HG03175 (cell line): ENCODE measurements around the gene TFG.

Experiments
- ATAC-seq: cut with Tn5 transposase; IDR thresholded peaks from one replicate; pipeline ENCODE4 v1.9.1; 2021; ENCODE audit warnings: mild to moderate bottlenecking, moderate library complexity; ENCODE audit not compliant: unreplicated experiment

Gene TFG

DNA sequence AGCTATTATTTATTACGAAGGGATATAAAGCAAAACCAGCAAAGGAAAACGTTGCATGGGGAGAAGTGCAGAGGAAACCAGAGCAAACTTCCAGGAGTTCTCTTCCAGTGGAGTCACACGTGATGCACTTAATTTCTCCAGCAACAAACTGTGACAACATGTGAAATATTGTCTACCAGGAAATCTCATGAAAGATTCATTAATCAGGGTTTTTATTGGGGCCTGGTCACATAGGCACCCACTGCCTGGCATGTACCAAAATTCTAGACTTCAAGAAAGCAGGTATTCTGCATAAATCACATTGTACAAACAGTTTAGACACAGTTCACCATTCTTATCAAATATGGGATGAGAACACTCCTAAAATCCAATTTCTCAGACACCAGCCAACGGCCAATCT is 5.4 kb upstream of the TFG start:
- no peak for ATAC-seq

GRCh38 chr3:100706365-100706764 is 2.9 kb upstream of the TFG start:
- no peak for ATAC-seq

DNA sequence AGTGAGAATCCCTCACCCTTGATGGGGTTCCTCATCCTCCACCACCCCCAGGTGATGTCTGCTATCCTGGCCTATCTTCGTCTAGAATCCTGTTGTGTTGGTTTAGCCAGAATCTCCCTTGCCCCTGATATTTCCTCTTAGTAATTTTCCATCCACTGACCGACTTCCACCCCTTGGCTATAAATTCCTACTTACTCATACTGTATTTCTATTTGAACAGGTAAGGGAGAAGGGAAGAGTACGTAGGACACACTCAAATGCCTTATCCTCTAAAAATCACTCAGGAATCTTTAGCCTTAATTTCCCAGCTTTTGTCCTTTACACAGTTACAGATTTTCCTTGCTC is 678 bp upstream of the TFG start:
- no peak for ATAC-seq

- ATAC-seq, result no peak
Observed at GRCh38 chr3:100709842-100710260, 557 bp downstream of the TFG start.

DNA sequence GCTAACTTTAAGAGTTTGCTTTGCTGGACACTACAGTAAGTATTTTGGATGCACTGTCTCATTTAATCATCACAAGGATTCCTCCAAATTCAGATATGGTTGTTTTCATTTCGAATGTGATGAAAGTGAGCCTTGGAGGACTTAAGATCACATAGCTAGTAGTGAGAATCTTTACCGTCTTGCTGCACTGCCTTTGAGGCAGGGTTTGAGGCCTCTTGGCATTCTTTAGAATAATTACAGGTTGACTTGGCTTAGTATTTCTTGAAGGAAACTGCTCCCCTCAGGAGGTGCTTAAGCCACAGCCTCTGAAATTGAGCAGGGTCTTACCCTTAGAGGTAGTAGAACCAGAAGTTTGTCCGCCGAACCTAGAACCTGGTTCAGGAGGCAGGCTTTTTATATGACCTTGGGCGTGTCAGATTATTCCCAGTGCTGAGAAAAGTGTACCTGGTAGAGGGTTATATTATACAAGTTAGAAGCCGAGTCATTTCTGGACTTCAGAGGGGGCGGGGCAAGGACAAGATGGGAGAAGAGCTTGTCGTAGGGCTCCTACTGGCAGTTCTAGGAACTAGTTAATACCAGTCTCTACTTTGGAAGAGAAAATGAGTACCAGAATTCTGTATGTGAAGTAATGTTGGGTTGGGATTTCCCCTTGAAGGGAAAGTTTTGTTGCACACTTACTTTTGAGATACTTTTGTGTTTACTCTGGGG is 1.1 kb downstream of the TFG start:
- peak; percentile 44 for ATAC-seq

DNA sequence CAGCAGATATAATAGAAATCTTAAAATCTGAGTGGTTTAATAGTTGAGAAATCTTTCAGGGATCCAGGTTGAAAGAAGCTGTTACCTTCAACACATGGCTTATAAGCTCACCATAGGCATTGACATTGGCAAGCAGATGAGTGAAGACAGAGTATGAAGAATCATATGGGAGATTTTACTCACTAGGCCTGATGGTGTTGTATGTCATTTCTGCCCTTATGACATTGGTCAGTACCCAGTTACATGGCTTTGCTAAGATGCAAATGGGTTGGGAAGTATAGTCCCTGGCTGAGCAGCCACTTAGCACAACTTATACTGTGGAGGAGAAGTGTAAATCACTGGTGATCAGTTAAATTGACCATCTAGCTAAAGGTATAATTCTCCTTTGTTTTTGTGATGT is 5.9 kb downstream of the TFG start:
- no peak for ATAC-seq

DNA sequence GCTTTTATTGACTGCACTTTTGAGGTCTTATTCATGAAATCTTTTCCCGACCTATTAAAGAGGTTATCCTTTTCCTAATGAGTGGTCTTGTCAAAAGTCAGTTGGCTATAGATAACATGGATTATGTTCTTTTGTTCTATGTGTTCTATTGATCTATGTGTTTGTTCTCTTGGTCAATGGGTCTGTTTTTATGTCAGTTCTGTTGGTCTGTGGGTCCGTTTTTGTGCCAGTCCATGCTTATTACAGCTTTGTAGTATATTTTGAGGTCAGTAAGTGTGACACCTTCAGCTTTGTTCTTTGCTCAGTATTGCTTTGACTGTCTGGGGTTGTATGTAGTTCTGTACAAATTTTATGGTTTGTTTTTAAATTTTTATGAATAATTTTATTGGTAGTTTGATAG is 7.8 kb downstream of the TFG start:
- ATAC-seq, result no peak

- no peak for ATAC-seq
Observed at GRCh38 chr3:100717637-100718487, 8.6 kb downstream of the TFG start.

DNA sequence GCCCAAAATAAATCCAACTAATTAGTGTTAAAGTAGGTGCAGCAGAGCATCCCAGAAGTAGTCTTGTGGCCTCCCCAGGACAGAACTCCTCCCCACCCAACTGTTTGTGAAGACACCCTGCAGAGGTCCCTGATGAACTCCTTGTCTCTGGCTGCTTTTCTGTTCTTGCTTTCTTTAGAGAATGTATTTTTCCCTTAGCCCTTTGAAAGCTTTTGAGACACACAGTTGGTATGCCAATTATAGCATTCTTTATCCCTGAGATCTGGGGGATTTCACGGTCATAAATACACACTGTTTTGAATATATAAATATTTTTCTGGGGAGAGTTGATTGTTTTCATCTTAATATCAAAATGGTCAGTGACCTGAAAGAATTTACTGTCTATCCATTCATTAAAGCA is 9.8 kb downstream of the TFG start:
- ATAC-seq, result no peak

DNA sequence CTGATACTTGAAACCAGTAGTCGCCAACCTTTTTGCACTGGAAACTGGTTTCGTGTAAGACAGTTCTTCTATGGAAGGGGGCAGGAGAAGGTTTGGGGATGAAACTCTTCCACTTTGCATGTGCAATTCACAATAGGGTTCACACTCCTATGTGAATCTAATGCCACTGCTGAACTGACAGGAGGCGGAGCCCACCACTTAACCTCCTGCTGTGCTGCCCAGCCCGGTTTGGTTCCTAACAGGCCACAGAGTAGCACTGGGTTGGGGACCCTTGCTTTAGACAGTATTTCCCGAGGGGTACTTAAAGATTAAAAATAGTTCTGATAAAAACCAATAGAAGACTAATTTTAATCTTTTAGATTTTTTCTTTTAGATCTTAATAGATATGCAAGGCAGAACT is 11.1 kb downstream of the TFG start:
- no peak for ATAC-seq

DNA sequence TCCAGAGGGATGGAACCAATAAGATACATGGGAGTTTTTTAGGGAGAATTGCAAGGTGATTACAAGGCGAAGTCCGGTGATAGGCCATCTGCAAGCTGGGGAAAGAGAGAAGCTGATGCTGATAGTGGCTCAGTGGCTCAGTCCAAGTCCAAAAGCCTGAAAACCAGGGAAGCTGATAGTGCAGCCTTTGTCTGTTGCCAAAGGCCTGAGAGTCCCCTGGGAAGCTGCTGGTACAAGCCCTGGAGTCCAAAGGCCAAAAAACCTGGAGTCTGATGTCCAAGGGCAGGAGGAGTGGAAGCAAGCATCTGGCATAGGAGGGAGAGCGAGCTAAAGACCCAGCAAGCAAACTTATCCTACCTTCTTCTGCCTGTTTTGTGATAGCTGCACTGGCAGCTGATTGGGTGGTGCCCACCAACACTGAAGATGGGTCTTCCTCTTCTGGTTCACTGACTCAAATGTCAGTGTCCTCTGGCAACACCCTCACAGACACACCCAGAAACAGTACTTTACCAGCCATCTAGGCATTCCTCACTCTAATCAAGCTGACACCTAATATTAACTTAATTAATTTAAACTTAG is 16.7 kb downstream of the TFG start:
- ATAC-seq, result no peak

- no peak for ATAC-seq
Observed at GRCh38 chr3:100726706-100727105, 17.4 kb downstream of the TFG start.

- ATAC-seq, result no peak
Observed at GRCh38 chr3:100730524-100730923, 21.2 kb downstream of the TFG start.

DNA sequence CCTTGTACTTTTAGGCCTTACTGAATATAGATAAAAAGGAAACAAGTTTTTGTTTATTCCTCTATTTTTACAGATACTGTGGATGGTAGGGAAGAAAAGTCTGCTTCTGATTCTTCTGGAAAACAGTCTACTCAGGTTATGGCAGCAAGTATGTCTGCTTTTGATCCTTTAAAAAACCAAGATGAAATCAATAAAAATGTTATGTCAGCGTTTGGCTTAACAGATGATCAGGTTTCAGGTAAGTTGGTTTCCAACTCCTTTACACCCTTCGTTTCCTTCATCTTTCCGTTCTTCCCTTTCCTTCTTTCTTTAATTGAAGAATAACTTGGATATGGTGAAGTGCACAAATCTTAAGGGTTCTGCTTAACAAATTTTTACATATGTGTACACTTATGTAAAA is 23.1 kb downstream of the TFG start:
- no peak for ATAC-seq

DNA sequence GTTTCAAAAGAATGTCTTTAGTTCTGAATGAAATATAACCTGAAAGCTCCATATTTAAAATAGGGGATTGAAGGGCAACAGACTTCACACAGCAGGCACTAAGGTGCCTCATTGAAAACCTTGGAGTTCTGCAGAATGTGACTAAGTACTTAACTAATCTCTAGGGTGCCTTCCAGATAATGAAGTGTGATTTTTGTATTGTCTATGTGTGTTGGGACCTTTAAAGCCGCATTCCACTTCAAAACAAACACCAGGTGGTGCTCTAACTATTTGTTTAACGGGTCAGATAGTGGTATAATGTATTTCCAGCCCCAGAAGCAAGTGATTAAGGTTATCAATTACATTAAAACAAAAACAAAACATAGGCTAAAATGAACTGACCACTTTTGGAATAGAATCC is 28.0 kb downstream of the TFG start:
- no peak for ATAC-seq

- no peak for ATAC-seq
Observed at GRCh38 chr3:100740207-100740606, 30.9 kb downstream of the TFG start.

DNA sequence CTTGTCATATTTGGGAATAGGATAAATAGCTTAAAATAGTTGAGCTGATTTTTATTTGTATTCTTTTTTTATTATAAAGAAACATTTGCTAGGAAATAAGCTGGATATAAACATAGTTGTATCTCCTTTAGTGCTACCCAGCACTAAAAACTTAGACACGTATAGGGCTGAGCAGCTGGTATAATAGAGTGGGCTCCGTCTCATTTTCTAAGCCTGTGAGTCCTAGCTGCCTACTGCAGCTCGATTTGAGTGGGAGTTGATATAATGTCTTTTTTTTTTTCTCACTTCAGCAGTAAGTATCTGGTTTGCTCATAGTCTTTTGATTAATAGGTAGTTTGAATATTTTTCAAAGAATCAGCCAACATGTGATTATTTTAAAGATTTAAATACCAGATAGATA is 34.2 kb downstream of the TFG start:
- ATAC-seq, result no peak

GRCh38 chr3:100744671-100745070 is 35.4 kb downstream of the TFG start:
- no peak for ATAC-seq

- ATAC-seq, result no peak
Observed at GRCh38 chr3:100745617-100746016, 36.3 kb downstream of the TFG start.

DNA sequence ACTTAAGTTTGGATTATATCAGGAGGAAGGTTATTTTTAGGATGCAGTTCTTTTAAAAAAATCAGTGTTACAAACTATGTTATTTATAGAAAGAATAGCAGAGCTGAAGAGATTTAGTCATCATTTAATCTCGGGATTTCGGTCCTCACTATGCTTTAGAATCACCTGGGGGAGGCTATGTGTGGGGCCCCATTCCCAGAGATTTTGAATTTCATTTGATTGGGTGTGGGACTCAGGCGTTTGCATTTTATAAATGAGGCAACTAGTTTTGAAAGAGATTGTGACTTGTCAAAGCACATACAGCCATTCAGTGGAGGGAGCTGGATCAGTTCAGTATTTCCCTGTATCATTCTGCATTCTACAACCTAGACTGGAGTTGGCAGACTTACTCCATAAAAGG is 36.8 kb downstream of the TFG start:
- ATAC-seq, result no peak

DNA sequence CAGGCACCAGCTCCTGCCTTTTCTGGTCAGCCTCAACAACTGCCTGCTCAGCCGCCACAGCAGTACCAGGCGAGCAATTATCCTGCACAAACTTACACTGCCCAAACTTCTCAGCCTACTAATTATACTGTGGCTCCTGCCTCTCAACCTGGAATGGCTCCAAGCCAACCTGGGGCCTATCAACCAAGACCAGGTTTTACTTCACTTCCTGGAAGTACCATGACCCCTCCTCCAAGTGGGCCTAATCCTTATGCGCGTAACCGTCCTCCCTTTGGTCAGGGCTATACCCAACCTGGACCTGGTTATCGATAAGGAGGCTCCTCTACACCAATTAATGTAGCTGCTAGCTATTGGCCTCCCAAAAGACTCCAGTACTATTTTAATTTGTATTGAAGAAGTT is 38.9 kb downstream of the TFG start:
- no peak for ATAC-seq

DNA sequence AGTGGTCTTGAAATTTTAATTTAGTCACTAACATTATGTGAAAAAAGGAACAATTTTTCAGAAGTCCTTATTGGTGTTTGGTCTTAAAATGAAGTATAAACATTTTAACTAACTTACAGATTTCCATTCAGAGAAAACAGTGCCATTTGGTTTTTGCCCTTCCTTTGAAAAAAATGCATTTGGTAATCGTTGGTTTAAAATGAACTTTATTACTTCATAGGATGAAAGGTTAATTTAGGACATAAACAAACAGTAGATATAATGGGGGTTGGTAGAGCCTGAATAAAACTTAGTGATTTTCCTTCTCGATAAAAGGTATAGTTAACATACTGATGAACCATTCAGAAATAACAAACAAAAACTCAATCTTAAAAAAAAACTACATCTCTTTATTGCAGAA is 39.7 kb downstream of the TFG start:
- no peak for ATAC-seq
